ENCODE measurements around the gene IFNL1.

GRCh38 chr19:39248806-39249205, 47.4 kb upstream of the IFNL1 start, which contains the start of gene IFNL4:
- no peak for TF ChIP-seq POLR2A (IDR thresholded peaks at IDR 0.05; ENCODE audit: low read depth, low read length)
- TF ChIP-seq SPI1 (IDR thresholded peaks at IDR 0.05; ENCODE audit: low read depth, low read length) = no peak
- no peak for TF ChIP-seq POLR2AphosphoS5 (IDR thresholded peaks at IDR 0.05; ENCODE audit: low read depth, low read length)
- no peak for TF ChIP-seq TAF1 (IDR thresholded peaks at IDR 0.05; ENCODE audit: low read depth, low read length)
- no peak for TF ChIP-seq POU2F2 (IDR thresholded peaks at IDR 0.05; ENCODE audit: low read depth, low read length)
- TF ChIP-seq PAX5 (IDR thresholded peaks at IDR 0.05; ENCODE audit: insufficient read depth, low read length, severe bottlenecking) = no peak

Measured in GM12891 (cell line).